Effector memory CD4-positive, alpha-beta T cell (primary cell): ENCODE results near the gene GPR183.
A peak's percentile ranks its signal among the peaks of the same experiment; 100 is the strongest.
"Not testable (repeated sequence)": the region's sequence is repeated elsewhere in the genome, so short reads cannot be mapped to it uniquely, and the experiment has no call there.

Experiments used
- DNase-seq, 3 donors: peaks; one replicate each; pipeline ENCODE4 v3.0.0-alpha.2; 2020
- H3K27ac ChIP-seq: 2 replicates; pipeline ENCODE4 v1.7.0; 2013; ENCODE audit warnings: mild to moderate bottlenecking, low read length, moderate library complexity; ENCODE audit not compliant: insufficient read depth, poor library complexity, severe bottlenecking
- H3K27me3 ChIP-seq: replicated peaks from 2 replicates; pipeline ENCODE4 v1.7.0; 2013; ENCODE audit warnings: mild to moderate bottlenecking, low read length; ENCODE audit not compliant: insufficient read depth, control insufficient read depth, poor library complexity, severe bottlenecking
- H3K36me3 ChIP-seq: 2 replicates; pipeline ENCODE4 v1.7.0; 2013; ENCODE audit warnings: mild to moderate bottlenecking, low read length, moderate library complexity; ENCODE audit not compliant: control insufficient read depth, insufficient read depth
- H3K4me1 ChIP-seq: 2 replicates; pipeline ENCODE4 v1.7.0; 2013; ENCODE audit warnings: low read length, mild to moderate bottlenecking; ENCODE audit not compliant: control insufficient read depth, insufficient read depth, poor library complexity, severe bottlenecking
- H3K4me3 ChIP-seq: 2 replicates; pipeline ENCODE4 v1.7.0; 2013; ENCODE audit warnings: low read length, low read depth, mild to moderate bottlenecking; ENCODE audit not compliant: insufficient read depth, poor library complexity, severe bottlenecking
- H3K9me3 ChIP-seq: 2 replicates; pipeline ENCODE4 v1.7.0; 2013; ENCODE audit warnings: mild to moderate bottlenecking, low read length, moderate library complexity; ENCODE audit not compliant: control insufficient read depth

Gene GPR183

GRCh38 chr13:99256709-99257108 lies 50.5 kb downstream of the GPR183 start:
- no peaks in the 10 kb centered on the region for H3K27me3 ChIP-seq
- peak overlapping the region; percentile 61 for H3K27ac ChIP-seq
- H3K4me3 ChIP-seq, result peak overlapping the region; percentile 63
- H3K9me3 ChIP-seq, result no peaks in the 10 kb centered on the region
- no peak for DNase-seq
- H3K4me1 ChIP-seq, result peaks cover 11% of the 10 kb centered on the region
- H3K36me3 ChIP-seq, result peaks cover 16% of the 10 kb centered on the region

- H3K9me3 ChIP-seq, result no peaks in the 10 kb centered on the region
- H3K27ac ChIP-seq, result peak overlapping the region; percentile 61
- H3K27me3 ChIP-seq, result no peaks in the 10 kb centered on the region
- no peak for DNase-seq
- peak overlapping the region; percentile 63 for H3K4me3 ChIP-seq
- peaks cover 18% of the 10 kb centered on the region for H3K36me3 ChIP-seq
- peaks cover 15% of the 10 kb centered on the region for H3K4me1 ChIP-seq
Observed at GRCh38 chr13:99256283-99256682, 50.9 kb downstream of the GPR183 start.

- no peak overlapping the region for H3K4me3 ChIP-seq
- no peaks in the 10 kb centered on the region for H3K27me3 ChIP-seq
- peaks cover 21% of the 10 kb centered on the region for H3K36me3 ChIP-seq
- H3K27ac ChIP-seq, result peak overlapping the region; percentile 4
- no peaks in the 10 kb centered on the region for H3K9me3 ChIP-seq
- no peak for DNase-seq
- peaks cover 15% of the 10 kb centered on the region for H3K4me1 ChIP-seq
Observed at GRCh38 chr13:99255271-99255670, 51.9 kb downstream of the GPR183 start.

- Histone ChIP-seq H3K9me3 (no peaks in the 10 kb centered on the region), H3K27me3 (no peaks in the 10 kb centered on the region), H3K27ac (peak overlapping the region; percentile 4), H3K36me3 (peaks cover 21% of the 10 kb centered on the region), H3K4me1 (peaks cover 13% of the 10 kb centered on the region), H3K4me3 (no peak overlapping the region)
- no peak for DNase-seq
Observed at GRCh38 chr13:99254830-99255229, 52.4 kb downstream of the GPR183 start.

GRCh38 chr13:99251921-99252320 lies 55.3 kb downstream of the GPR183 start:
- H3K4me1 ChIP-seq, result peaks cover 6% of the 10 kb centered on the region
- no peak overlapping the region for H3K27ac ChIP-seq

GRCh38 chr13:99250982-99251825 lies 56.0 kb downstream of the GPR183 start:
- peaks cover 6% of the 10 kb centered on the region for H3K4me1 ChIP-seq
- H3K36me3 ChIP-seq, result peaks cover 30% of the 10 kb centered on the region
- H3K9me3 ChIP-seq, result no peaks in the 10 kb centered on the region
- H3K4me3 ChIP-seq, result no peak overlapping the region
- DNase-seq, result no peak
- H3K27me3 ChIP-seq, result no peaks in the 10 kb centered on the region
- no peak overlapping the region for H3K27ac ChIP-seq

More at GRCh38 chr13:99251921-99252320, 55.3 kb downstream of the GPR183 start:
- no peaks in the 10 kb centered on the region for H3K27me3 ChIP-seq
- H3K36me3 ChIP-seq, result peaks cover 30% of the 10 kb centered on the region
- no peak overlapping the region for H3K4me3 ChIP-seq
- DNase-seq, result no peak
- H3K9me3 ChIP-seq, result no peaks in the 10 kb centered on the region

GRCh38 chr13:99249606-99250005 lies 57.6 kb downstream of the GPR183 start:
- H3K27ac ChIP-seq, H3K4me3 ChIP-seq, DNase-seq, H3K9me3 ChIP-seq, H3K4me1 ChIP-seq, H3K27me3 ChIP-seq: not testable (repeated sequence)
- peaks cover 20% of the 10 kb centered on the region for H3K36me3 ChIP-seq

- H3K4me1 ChIP-seq, DNase-seq: not testable (repeated sequence)
- H3K36me3 ChIP-seq, result peaks cover 17% of the 10 kb centered on the region
Observed at GRCh38 chr13:99249178-99249577, 58.0 kb downstream of the GPR183 start.

GRCh38 chr13:99246100-99246499 lies 61.1 kb downstream of the GPR183 start:
- Histone ChIP-seq H3K36me3 (peaks cover 16% of the 10 kb centered on the region), H3K27me3 (no peaks in the 10 kb centered on the region), H3K4me1 (no peaks in the 10 kb centered on the region), H3K4me3 (no peak overlapping the region), H3K9me3 (no peaks in the 10 kb centered on the region), H3K27ac (no peak overlapping the region)
- no peak for DNase-seq

More at GRCh38 chr13:99249178-99249577, 58.0 kb downstream of the GPR183 start:
- not testable (repeated sequence) for H3K27ac ChIP-seq, H3K4me3 ChIP-seq, H3K27me3 ChIP-seq, H3K9me3 ChIP-seq
